ENCODE results near the gene CLMN. TPM values are rescaled to one million over a fixed set of nuclear protein-coding genes. Genes with fewer than 3 reads are reported as not detected.

Gene CLMN
- total RNA-seq, 1 donor = 0.36 TPM

- TF ChIP-seq CTCF (IDR thresholded peaks at IDR 0.05; ENCODE audit: insufficient read depth, low read length) = no peak
- no peak overlapping the region for H3K4me3 ChIP-seq (ENCODE audit: low read depth, low read length)
Measured at GRCh38 chr14:95282354-95282985, 37.2 kb downstream of the CLMN start.

DNA sequence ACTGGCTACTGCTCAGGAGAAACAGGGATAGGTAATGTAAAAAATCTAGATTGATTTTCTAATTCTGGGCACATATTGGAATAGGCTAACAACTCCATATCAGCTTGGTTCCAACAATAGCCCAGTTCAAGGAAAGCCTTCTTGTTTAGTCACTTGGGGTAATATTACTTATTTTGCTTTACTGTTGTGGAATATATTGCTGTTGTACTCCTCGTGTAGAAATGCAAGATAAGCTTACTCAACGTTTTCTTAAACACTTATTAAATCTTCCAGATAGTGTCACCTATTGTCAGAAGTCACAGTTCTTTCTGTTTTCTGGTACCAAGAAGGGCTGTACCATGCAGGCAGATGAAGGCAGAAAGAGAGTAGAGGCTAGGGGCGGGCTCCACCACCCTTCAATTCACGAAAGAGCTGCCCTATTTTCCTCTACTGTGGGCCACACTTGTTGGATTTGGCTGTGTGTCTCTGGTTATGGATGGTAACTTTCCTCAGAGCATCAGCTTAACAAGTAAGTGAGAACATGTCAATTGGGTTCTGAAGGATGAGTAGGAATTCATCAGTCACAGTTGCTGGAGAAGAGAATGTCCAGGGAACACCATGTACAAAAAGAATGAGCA, 38.0 kb downstream of the CLMN start:
- no peak overlapping the region for H3K4me3 ChIP-seq (ENCODE audit: low read depth, low read length)
- no peak for DNase-seq (ENCODE audit: low read depth)
- TF ChIP-seq CTCF (IDR thresholded peaks at IDR 0.05; ENCODE audit: insufficient read depth, low read length) = no peak

More at GRCh38 chr14:95282354-95282985, 37.2 kb downstream of the CLMN start:
- no peak for DNase-seq (ENCODE audit: low read depth)

- no peak for DNase-seq (ENCODE audit: low read depth)
- TF ChIP-seq CTCF (IDR thresholded peaks at IDR 0.05; ENCODE audit: insufficient read depth, low read length) = no peak
- no peak overlapping the region for H3K4me3 ChIP-seq (ENCODE audit: low read depth, low read length)
Measured at GRCh38 chr14:95275494-95275893, 44.2 kb downstream of the CLMN start.

GRCh38 chr14:95274874-95275273, 44.8 kb downstream of the CLMN start:
- DNase-seq (ENCODE audit: low read depth) = no peak
- TF ChIP-seq CTCF (IDR thresholded peaks at IDR 0.05; ENCODE audit: insufficient read depth, low read length) = no peak
- H3K4me3 ChIP-seq (ENCODE audit: low read depth, low read length) = no peak overlapping the region

GRCh38 chr14:95274279-95274678, 45.4 kb downstream of the CLMN start:
- DNase-seq (ENCODE audit: low read depth) = no peak

More at GRCh38 chr14:95274279-95274678, 45.4 kb downstream of the CLMN start:
- TF ChIP-seq CTCF (IDR thresholded peaks at IDR 0.05; ENCODE audit: insufficient read depth, low read length) = no peak
- no peak overlapping the region for H3K4me3 ChIP-seq (ENCODE audit: low read depth, low read length)

Data from fibroblast of the aortic adventitia (primary cell).